H9 (cell line): ENCODE results near the gene SH2D2A. TPM values are rescaled to one million over a fixed set of nuclear protein-coding genes. Genes with fewer than 3 reads are reported as not detected.

Source experiments
- DNase-seq: peaks from one replicate; pipeline ENCODE4 v3.0.0-alpha.2; 2017
- H2AFZ ChIP-seq: one replicate; pipeline ENCODE4 v1.6.1; 2013; ENCODE audit warnings: mild to moderate bottlenecking, low read length, control low read depth, moderate library complexity
- H2AK5ac ChIP-seq: 2 replicates; pipeline ENCODE4 v1.6.1; 2013; ENCODE audit warnings: low read length, control low read depth, mixed read lengths; ENCODE audit not compliant: insufficient read length
- H2BK120ac ChIP-seq: one replicate; pipeline ENCODE4 v1.6.1; 2013; ENCODE audit warnings: low read depth, mild to moderate bottlenecking, low read length, control low read depth, inconsistent platforms; ENCODE audit not compliant: poor library complexity, severe bottlenecking
- H2BK12ac ChIP-seq: 2 replicates; pipeline ENCODE4 v1.6.1; 2013; ENCODE audit warnings: low read length, control low read depth, mixed read lengths, low read depth; ENCODE audit not compliant: insufficient read length
- H2BK15ac ChIP-seq: 2 replicates; pipeline ENCODE4 v1.6.1; 2013; ENCODE audit warnings: low read depth, low read length, control low read depth
- H2BK20ac ChIP-seq: one replicate; pipeline ENCODE4 v1.6.1; 2013; ENCODE audit warnings: low read depth, mild to moderate bottlenecking, low read length, control low read depth, inconsistent platforms; ENCODE audit not compliant: poor library complexity, severe bottlenecking
- H2BK5ac ChIP-seq: 2 replicates; pipeline ENCODE4 v1.6.1; 2013; ENCODE audit warnings: low read length, control low read depth, mixed read lengths; ENCODE audit not compliant: insufficient read length
- H3K14ac ChIP-seq: 2 replicates; pipeline ENCODE4 v1.6.1; 2013; ENCODE audit warnings: low read length, control low read depth; ENCODE audit not compliant: insufficient read depth
- H3K18ac ChIP-seq: 2 replicates; pipeline ENCODE4 v1.6.1; 2013; ENCODE audit warnings: low read depth, mild to moderate bottlenecking, mixed read lengths, low read length, control low read depth; ENCODE audit not compliant: insufficient read length
- H3K23ac ChIP-seq: 2 replicates; pipeline ENCODE4 v1.6.1; 2013; ENCODE audit warnings: low read length, control low read depth, mixed read lengths, low read depth; ENCODE audit not compliant: insufficient read length
- H3K23me2 ChIP-seq: 2 replicates; pipeline ENCODE4 v1.6.1; 2013; ENCODE audit warnings: low read depth, mild to moderate bottlenecking, mixed read lengths, low read length, control low read depth; ENCODE audit not compliant: insufficient read length, poor library complexity, severe bottlenecking
- H3K27ac ChIP-seq: 2 replicates; pipeline ENCODE4 v1.5.1; 2013; ENCODE audit warnings: low read length, control low read depth, mixed read lengths, low read depth; ENCODE audit not compliant: insufficient read length
- H3K27me3 ChIP-seq: 2 replicates; pipeline ENCODE4 v1.6.1; 2013; ENCODE audit warnings: low read length, control low read depth, inconsistent platforms; ENCODE audit not compliant: insufficient read depth
- H3K4ac ChIP-seq: 2 replicates; pipeline ENCODE4 v1.6.1; 2013; ENCODE audit warnings: low read depth, mild to moderate bottlenecking, control low read depth, inconsistent platforms, low read length, moderate library complexity
- H3K4me1 ChIP-seq: 2 replicates; pipeline ENCODE4 v1.6.1; 2013; ENCODE audit warnings: low read length, control low read depth, inconsistent platforms; ENCODE audit not compliant: insufficient read depth
- H3K4me2 ChIP-seq: 2 replicates; pipeline ENCODE4 v1.6.1; 2013; ENCODE audit warnings: low read length, control low read depth, mixed read lengths; ENCODE audit not compliant: insufficient read length, insufficient read depth
- H3K56ac ChIP-seq: 2 replicates; pipeline ENCODE4 v1.6.1; 2013; ENCODE audit warnings: low read depth, mild to moderate bottlenecking, mixed read lengths, low read length, control low read depth; ENCODE audit not compliant: insufficient read length
- H3K79me1 ChIP-seq: 2 replicates; pipeline ENCODE4 v1.6.1; 2013; ENCODE audit warnings: low read depth, mild to moderate bottlenecking, moderate library complexity, low read length, control low read depth, inconsistent platforms; ENCODE audit not compliant: insufficient read depth, poor library complexity, severe bottlenecking
- H3K79me2 ChIP-seq: 2 replicates; pipeline ENCODE4 v1.6.1; 2013; ENCODE audit warnings: low read length, control low read depth, inconsistent platforms; ENCODE audit not compliant: insufficient read depth
- H3K9ac ChIP-seq: 2 replicates; pipeline ENCODE4 v1.6.1; 2013; ENCODE audit warnings: low read length, control low read depth, mixed read lengths; ENCODE audit not compliant: insufficient read length; ENCODE audit errors: extremely low read depth
- H3K9me3 ChIP-seq: one replicate; pipeline ENCODE4 v1.6.1; 2013; ENCODE audit warnings: low read depth, low read length, inconsistent platforms; ENCODE audit not compliant: control insufficient read depth
- H3T11ph ChIP-seq: one replicate; pipeline ENCODE4 v1.6.1; 2013; ENCODE audit warnings: mild to moderate bottlenecking, low read length, control low read depth, inconsistent platforms
- H4K20me1 ChIP-seq: one replicate; pipeline ENCODE4 v1.6.1; 2013; ENCODE audit not compliant: control insufficient read depth, insufficient read length, insufficient read depth
- H4K5ac ChIP-seq: 2 replicates; pipeline ENCODE4 v1.6.1; 2013; ENCODE audit warnings: low read depth, mild to moderate bottlenecking, mixed read lengths, low read length, control low read depth; ENCODE audit not compliant: insufficient read length
- H4K8ac ChIP-seq: replicated peaks from 2 replicates; pipeline ENCODE4 v1.6.1; 2013; ENCODE audit warnings: low read length, control low read depth, mixed read lengths, low read depth; ENCODE audit not compliant: insufficient read length
- H4K91ac ChIP-seq: 2 replicates; pipeline ENCODE4 v1.6.1; 2013; ENCODE audit warnings: low read depth, mild to moderate bottlenecking, moderate library complexity, mixed read lengths, low read length, control low read depth; ENCODE audit not compliant: insufficient read length
- H3K27ac Mint-ChIP-seq, 3 experiments: 2 replicates in 2 of 3; 3 replicates in 1 of 3; pipeline ENCODE4 v1.8.0; 2020 to 2021; ENCODE audit warnings: mixed read lengths in 3 of 3, mild to moderate bottlenecking in 1 of 3, moderate library complexity in 1 of 3
- H3K27me3 Mint-ChIP-seq: 2 replicates; pipeline ENCODE4 v1.8.0; 2021; ENCODE audit warnings: low read depth, mild to moderate bottlenecking, moderate library complexity, mixed read lengths
- H3K36me3 Mint-ChIP-seq, 3 experiments: 2 replicates in 2 of 3; 3 replicates in 1 of 3; pipeline ENCODE4 v1.8.0; 2020 to 2021; ENCODE audit warnings: low read depth in 3 of 3, mixed read lengths in 3 of 3; ENCODE audit not compliant: insufficient read depth in 1 of 3
- H3K4me1 Mint-ChIP-seq, 2 experiments: 2 replicates each; pipeline ENCODE4 v1.8.0; 2020; ENCODE audit warnings: mixed read lengths in 2 of 2
- H3K4me3 Mint-ChIP-seq, 2 experiments: 2 replicates in 1 of 2; 3 replicates in 1 of 2; pipeline ENCODE4 v1.8.0; 2020 to 2021; ENCODE audit warnings: mild to moderate bottlenecking in 2 of 2, mixed read lengths in 2 of 2, moderate library complexity in 1 of 2
- H3K9me3 Mint-ChIP-seq, 2 experiments: 2 replicates in 1 of 2; 3 replicates in 1 of 2; pipeline ENCODE4 v1.8.0; 2020; ENCODE audit warnings: mild to moderate bottlenecking in 2 of 2, mixed read lengths in 2 of 2, moderate library complexity in 1 of 2
- CTCF ChIP-seq: fragments of 200-600 bp; sonication (generic); conservative IDR thresholded peaks from 3 replicates; pipeline ENCODE4 v1.8.0; 2021; ENCODE audit warnings: antibody characterized with exemption, mild to moderate bottlenecking
- total RNA-seq: library from RNA; stranded (reverse); gene quantifications from 2 replicates; pipeline ENCODE4 v1.2.1, GENCODE V29; 2021

The SH2D2A gene
- total RNA-seq, 1 experiment from 2014 or later: 2.0 TPM

- Histone ChIP-seq H3K27ac (no peak overlapping the region), H3T11ph (no peak overlapping the region), H4K20me1 (no peaks in the 10 kb centered on the region), H2AFZ (no peak overlapping the region), H3K9me3 (no peaks in the 10 kb centered on the region), H3K9ac (no peak overlapping the region), H2BK5ac (no peak overlapping the region), H3K4ac (no peak overlapping the region), H4K91ac (no peak overlapping the region), H3K14ac (no peak overlapping the region), H2BK120ac (no peak overlapping the region), H3K23me2 (no peaks in the 10 kb centered on the region), H2BK12ac (no peak overlapping the region), H4K5ac (no peak overlapping the region), H3K27me3 (no peaks in the 10 kb centered on the region), H3K4me2 (no peak overlapping the region), H3K56ac (no peak overlapping the region), H3K4me1 (no peaks in the 10 kb centered on the region), H3K18ac (no peak overlapping the region), H4K8ac (no peak overlapping the region), H2BK15ac (no peak overlapping the region), H3K23ac (no peak overlapping the region), H2BK20ac (no peak overlapping the region), H3K79me1 (peaks cover 9% of the 10 kb centered on the region), H3K79me2 (peaks cover 9% of the 10 kb centered on the region; the same call in 1 of the 2 replicates), H2AK5ac (no peak overlapping the region)
- Mint-ChIP-seq H3K9me3 (no peaks in the 10 kb centered on the region), H3K4me3 (no peak overlapping the region), H3K4me1 (no peaks in the 10 kb centered on the region), H3K27me3 (no peaks in the 10 kb centered on the region), H3K27ac (no peak overlapping the region), H3K36me3 (peaks cover 19 to 47% (median 43%) of the 10 kb centered on the region in 3 experiments; a peak in 6 of 7 replicates)
- no peak for DNase-seq
- TF ChIP-seq CTCF: no peak
These were observed 35.0 kb downstream of the SH2D2A start for GRCh38 chr1:156781585-156782186.
